ENCODE data around the gene CDKN2AIP.

The CDKN2AIP gene

GRCh38 chr4:183444214-183445096, at the start of gene CDKN2AIP:
TSS of gene CDKN2AIP (plus strand) at chr4:183444636. CDS start at chr4:183444798, 162 bp downstream.
- peak; percentile 86 to 92 (median 90) for DNase-seq (ENCODE audit: low read depth in 3 of 3)

- DNase-seq (ENCODE audit: low read depth in 3 of 3) = no peak
Measured at GRCh38 chr4:183395395-183395794, 49.0 kb upstream of the CDKN2AIP start.

- DNase-seq (ENCODE audit: low read depth in 3 of 3) = no peak
Measured at GRCh38 chr4:183396227-183396637, 48.2 kb upstream of the CDKN2AIP start.

DNA sequence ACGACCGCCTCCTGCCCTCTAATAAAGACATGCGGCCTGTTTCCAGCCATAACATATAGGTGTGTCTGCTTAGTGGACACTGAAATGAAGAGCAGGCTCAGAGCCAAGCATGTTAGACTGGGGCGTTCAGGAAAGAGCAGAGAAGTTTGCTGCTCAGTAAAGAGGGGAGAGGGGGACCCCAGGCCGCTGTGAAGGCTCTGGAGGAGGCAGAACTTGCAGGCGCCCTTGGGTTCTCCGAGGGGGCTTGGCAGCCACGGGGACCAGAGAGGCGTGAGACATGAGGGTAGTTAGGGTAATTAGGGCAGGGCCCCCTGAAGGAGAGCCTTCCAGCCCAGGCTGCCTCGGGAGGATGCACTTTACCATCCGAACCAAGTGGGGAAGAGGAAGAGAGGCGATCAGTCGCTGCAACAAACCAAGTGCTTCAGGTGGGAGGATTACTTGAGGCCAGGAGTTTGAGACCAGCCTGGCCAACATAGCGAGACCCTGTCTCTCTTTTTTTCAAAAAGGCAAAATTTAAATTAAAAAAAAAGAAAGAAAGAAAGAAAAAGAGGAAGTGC, 46.6 kb upstream of the CDKN2AIP start:
- DNase-seq (ENCODE audit: low read depth in 3 of 3) = no peak

DNA sequence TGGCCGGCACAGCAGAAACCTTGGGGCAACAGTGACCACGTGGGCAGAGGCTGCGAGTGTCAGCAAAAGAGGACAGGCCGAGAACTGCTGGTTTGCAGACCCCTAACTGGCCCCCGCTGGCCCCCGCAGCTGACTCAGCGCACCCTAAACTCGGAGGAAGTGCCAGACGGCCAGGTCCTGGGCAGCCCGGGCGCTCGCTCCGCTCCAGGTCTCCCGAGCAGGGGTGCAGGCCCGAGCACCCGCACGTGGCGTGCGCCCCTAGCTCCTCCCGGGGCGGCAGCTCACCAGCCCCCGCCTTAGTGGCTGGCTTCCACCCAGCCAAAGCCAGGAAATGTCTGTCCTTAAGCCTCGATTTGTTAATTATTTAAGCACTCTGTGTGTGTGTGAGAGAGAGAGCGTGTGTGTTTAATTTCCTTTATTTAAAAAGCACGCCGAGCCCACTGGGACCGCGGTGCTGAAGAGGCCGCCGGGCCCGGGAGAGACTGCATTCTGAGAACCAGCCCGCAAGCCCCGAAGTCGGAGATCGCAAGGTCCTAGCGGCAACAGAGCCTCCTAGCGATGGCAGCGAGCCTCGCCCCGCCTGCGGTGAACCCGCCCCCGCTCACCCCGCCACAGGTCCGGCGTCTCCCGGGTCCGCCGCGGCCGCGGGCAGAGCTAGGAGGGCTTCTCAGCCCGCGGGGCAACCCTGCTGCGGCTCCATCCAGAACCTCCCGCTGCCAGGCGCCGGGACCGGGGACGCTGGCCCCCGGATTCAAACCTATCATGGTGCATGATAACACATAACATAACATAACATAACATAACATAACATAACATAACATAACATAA, 45.9 kb upstream of the CDKN2AIP start:
- DNase-seq (ENCODE audit: low read depth in 3 of 3) = peak; percentile 21 to 63 (median 22)

DNA sequence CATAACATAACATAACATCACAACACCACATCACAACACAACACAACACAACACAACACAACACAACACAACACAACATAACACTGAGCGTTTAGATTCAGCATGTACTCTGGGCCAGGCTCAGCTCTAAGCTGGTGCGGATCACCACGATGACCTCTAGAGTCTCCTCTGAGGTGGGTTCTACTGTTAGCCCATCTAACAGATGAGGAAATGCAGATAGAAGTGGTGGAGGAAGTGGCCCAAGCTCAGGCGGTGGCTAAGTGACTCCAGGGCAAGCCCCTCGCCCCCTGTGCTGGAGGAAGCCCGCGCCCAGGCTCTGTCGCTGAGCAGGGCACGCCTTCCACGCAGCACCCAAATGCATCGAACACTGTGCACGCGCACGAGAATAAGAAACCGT, 45.3 kb upstream of the CDKN2AIP start:
- DNase-seq (ENCODE audit: low read depth in 3 of 3) = no peak

- DNase-seq (ENCODE audit: low read depth in 3 of 3) = no peak
Measured at GRCh38 chr4:183399616-183400015, 44.8 kb upstream of the CDKN2AIP start.

GRCh38 chr4:183400035-183400434, 44.4 kb upstream of the CDKN2AIP start:
- no peak for DNase-seq (ENCODE audit: low read depth in 3 of 3)

- no peak for DNase-seq (ENCODE audit: low read depth in 3 of 3)
Measured at GRCh38 chr4:183401473-183401872, 43.0 kb upstream of the CDKN2AIP start.

GRCh38 chr4:183402771-183403170, 41.7 kb upstream of the CDKN2AIP start:
- no peak for DNase-seq (ENCODE audit: low read depth in 3 of 3)

GRCh38 chr4:183403486-183403885, 41.0 kb upstream of the CDKN2AIP start:
- no peak for DNase-seq (ENCODE audit: low read depth in 3 of 3)

GRCh38 chr4:183403961-183404360, 40.5 kb upstream of the CDKN2AIP start:
- no peak for DNase-seq (ENCODE audit: low read depth in 3 of 3)

- DNase-seq (ENCODE audit: low read depth in 3 of 3) = no peak
Measured at GRCh38 chr4:183405303-183405702, 39.1 kb upstream of the CDKN2AIP start.

DNA sequence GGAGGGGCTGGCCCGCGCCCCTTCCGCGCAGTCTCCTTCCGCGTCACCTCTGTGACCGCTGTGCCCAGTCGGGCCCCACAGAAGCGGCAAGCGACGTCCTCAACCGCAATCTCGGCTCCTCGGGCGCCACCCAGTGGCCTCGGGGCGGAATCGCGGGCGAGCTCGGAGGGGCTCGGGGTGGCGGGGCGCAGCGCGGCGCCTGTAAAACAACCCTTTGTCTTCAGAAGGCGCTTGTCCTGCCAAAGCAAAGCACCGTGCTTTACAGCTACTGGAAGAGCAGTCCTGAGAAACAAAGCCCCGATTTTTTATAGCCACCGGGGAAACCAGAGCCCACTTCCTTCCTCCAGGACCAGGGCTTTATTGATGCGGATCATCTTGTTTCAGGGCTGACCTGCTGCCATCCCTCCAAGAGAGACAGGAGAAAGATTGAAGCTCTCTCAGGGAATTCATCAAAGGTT, 37.3 kb upstream of the CDKN2AIP start:
- peak; percentile 85 to 88 (median 86) for DNase-seq (ENCODE audit: low read depth in 3 of 3)

DNA sequence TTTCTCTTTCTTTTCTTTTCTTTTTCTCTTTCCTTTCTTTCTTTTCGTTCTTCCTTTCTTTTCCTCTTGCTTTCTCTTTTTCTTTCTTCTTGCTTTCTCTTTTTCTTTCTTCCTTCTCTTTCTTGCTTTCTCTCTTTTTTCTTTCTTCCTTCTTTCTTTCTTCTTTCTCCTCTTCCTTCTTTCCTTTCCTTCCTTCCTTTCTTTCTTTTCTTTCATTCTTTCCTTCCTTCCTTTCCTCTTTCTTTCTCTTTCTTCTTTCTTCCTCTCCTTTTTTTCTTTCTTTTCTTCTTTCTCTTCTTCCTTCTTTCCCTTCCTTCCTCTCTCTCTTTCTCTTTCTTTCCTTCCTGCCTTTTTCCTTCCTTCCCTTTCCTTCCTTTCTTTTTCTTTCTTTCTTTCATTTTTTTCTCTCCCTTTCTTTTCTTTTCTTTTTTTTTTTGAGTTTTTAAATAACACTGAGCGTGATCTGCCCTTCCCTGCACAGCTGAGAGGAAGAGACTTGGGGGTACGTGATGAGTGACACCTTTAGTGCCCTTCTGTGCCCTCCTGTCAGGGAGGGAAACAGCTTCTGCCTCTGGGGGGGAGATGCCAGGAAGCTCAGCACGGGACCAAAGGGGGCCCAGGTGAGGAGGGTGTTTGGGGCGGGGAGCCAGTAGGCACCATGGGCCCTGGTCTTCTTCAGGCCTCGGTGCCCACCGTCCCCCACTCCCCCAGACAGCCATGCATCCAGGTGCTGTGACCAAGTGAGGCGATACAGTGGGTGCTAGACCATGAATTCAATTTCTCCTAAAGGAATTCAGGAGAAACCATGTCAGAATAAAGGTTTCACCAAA, 36.6 kb upstream of the CDKN2AIP start:
- DNase-seq (ENCODE audit: low read depth in 3 of 3) = no peak

DNA sequence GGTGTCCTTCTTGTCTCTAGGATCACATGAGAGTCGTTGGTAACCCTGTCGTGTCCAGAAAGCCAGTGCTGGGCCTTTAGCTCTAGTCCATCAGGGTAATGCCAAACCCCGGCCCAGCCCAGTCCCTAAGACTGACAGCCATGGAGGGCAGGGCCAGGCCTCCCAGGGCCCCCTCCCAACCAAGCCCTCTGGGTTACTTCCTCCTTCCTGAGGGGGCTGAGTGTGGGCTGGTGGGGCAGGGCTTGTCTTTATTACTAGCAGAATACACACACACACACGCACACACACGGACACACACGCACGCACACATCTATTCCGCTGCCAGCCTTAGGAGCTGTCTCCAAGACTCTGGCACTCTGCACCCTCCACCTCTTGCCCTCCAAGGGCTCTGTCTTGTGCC, 35.6 kb upstream of the CDKN2AIP start:
- no peak for DNase-seq (ENCODE audit: low read depth in 3 of 3)

- DNase-seq (ENCODE audit: low read depth in 3 of 3) = no peak
Measured at GRCh38 chr4:183409483-183409882, 35.0 kb upstream of the CDKN2AIP start.

- DNase-seq (ENCODE audit: low read depth in 3 of 3) = no peak
Measured at GRCh38 chr4:183409934-183410333, 34.5 kb upstream of the CDKN2AIP start.

GRCh38 chr4:183411291-183411861, 33.1 kb upstream of the CDKN2AIP start:
- no peak for DNase-seq (ENCODE audit: low read depth in 3 of 3)

DNA sequence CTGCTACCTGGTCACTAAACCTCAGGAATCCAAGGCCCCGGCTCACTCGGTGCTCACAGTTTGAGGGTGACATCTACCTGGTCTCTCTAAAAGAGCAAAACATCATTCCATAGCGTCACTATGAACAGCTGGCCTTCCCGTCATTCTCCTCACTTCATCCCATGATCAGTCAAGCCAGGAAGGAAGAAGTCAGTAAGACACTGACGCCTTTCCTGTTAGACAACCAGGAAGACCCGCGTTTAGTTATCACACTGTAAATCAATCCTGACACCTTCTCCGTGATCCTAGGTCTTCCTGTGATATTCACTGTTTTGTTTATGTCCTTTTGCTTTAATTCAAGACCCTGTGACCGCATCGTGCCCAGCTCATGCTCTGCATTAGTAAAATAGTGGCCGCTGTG, 31.6 kb upstream of the CDKN2AIP start:
- no peak for DNase-seq (ENCODE audit: low read depth in 3 of 3)
